IPS-18a (cell line): ENCODE results near the gene ST6GALNAC2.

Experiments
- H3K27ac ChIP-seq: one replicate; pipeline ENCODE4 v1.5.1; 2013; ENCODE audit warnings: low read length
- H3K27me3 ChIP-seq: one replicate; pipeline ENCODE4 v1.6.1; 2013; ENCODE audit warnings: mild to moderate bottlenecking, low read length; ENCODE audit not compliant: control insufficient read depth, insufficient read depth
- H3K36me3 ChIP-seq: one replicate; pipeline ENCODE4 v1.6.1; 2013; ENCODE audit warnings: low read depth, low read length; ENCODE audit not compliant: control insufficient read depth
- H3K4me1 ChIP-seq: one replicate; pipeline ENCODE4 v1.6.1; 2013; ENCODE audit warnings: low read depth, low read length; ENCODE audit not compliant: control insufficient read depth
- H3K4me3 ChIP-seq: one replicate; pipeline ENCODE4 v1.5.1; 2013; ENCODE audit warnings: low read length
- H3K9ac ChIP-seq: one replicate; pipeline ENCODE4 v1.6.1; 2013; ENCODE audit warnings: mild to moderate bottlenecking, low read length, moderate library complexity
- H3K9me3 ChIP-seq: one replicate; pipeline ENCODE4 v1.6.1; 2013; ENCODE audit warnings: low read depth, low read length; ENCODE audit not compliant: control insufficient read depth

ST6GALNAC2 gene

DNA sequence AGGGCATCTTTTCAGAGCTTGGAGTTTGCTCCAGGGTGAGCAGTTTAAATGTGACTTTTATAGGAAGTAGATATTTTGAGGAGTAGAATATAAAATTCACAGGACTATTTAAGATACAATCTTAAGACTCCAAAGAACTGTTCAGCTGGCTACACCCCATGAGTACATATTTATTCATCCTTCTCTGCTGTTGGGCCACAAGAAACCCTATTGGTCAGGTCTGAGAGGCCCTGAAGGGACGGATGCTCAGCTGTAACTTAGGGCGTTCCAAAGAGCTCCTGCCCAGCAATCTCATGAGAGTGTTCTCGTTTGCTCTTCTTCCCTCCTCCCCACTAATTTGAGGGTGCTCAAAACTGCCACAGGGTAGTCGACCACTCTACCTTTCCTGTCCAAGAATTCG is 7.3 kb downstream of the ST6GALNAC2 start:
- no peak overlapping the region for H3K27ac ChIP-seq

DNA sequence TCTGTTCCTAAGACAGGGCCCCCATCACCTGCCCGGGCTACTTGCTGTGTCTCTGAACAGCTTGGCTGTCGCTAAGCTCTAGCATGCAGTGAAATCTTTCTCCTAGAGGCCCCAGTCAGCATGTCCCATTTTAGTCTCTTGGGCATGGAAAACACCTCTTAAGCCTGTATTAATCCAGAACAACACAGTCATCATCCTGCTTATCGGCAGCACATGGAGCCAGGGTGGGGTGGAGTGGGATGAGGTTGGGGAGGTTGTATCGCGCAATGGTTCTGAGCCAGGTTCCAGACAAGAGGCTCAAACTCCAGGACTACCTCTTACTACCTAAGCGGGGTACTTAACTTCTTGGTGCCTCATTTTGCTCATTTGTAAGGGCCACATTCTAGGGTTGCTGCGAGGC is 7.8 kb downstream of the ST6GALNAC2 start:
- Histone ChIP-seq H3K9ac (no peak overlapping the region), H3K36me3 (no peaks in the 10 kb centered on the region)

More for the DNA sequence above, 7.3 kb downstream of the ST6GALNAC2 start:
- Histone ChIP-seq H3K4me3 (no peak overlapping the region), H3K4me1 (peaks cover 9% of the 10 kb centered on the region), H3K9ac (no peak overlapping the region), H3K36me3 (no peaks in the 10 kb centered on the region), H3K9me3 (no peaks in the 10 kb centered on the region), H3K27me3 (peaks cover 41% of the 10 kb centered on the region)

DNA sequence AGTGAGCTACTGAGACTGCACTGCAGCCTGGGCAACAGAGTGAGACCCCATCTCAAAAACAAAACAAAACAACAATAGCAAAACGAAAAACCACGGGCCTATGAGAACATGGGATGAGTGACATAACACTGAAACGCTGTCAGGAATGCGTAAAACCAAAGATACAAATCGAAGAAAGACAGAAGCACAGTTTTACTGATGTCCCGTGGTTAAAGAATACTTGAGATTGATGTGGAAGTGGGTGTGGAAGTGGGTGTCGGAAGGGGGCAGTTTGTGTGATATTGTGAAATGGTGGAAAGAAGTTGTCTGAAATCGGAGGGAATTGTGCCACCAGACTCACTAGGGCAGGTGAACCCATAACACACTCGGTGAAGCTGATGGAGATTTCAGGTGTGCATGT is 9.5 kb downstream of the ST6GALNAC2 start:
- H3K27ac ChIP-seq = no peak overlapping the region

More for the DNA sequence above, 7.8 kb downstream of the ST6GALNAC2 start:
- Histone ChIP-seq H3K4me3 (no peak overlapping the region), H3K4me1 (peaks cover 9% of the 10 kb centered on the region), H3K27ac (no peak overlapping the region), H3K9me3 (no peaks in the 10 kb centered on the region), H3K27me3 (peaks cover 36% of the 10 kb centered on the region)

GRCh38 chr17:76575570-76575969 is 10.1 kb downstream of the ST6GALNAC2 start:
- no peaks in the 10 kb centered on the region for H3K9me3 ChIP-seq
- H3K4me1 ChIP-seq = no peaks in the 10 kb centered on the region
- H3K36me3 ChIP-seq = no peaks in the 10 kb centered on the region
- H3K9ac ChIP-seq = no peak overlapping the region
- H3K4me3 ChIP-seq = no peak overlapping the region
- no peak overlapping the region for H3K27ac ChIP-seq
- H3K27me3 ChIP-seq = peaks cover 18% of the 10 kb centered on the region

More for the DNA sequence above, 9.5 kb downstream of the ST6GALNAC2 start:
- Histone ChIP-seq H3K27me3 (peaks cover 24% of the 10 kb centered on the region), H3K4me3 (no peak overlapping the region), H3K9me3 (no peaks in the 10 kb centered on the region), H3K9ac (no peak overlapping the region), H3K4me1 (peaks cover 5% of the 10 kb centered on the region), H3K36me3 (no peaks in the 10 kb centered on the region)

GRCh38 chr17:76574166-76574565 is 11.5 kb downstream of the ST6GALNAC2 start:
- Histone ChIP-seq H3K9me3 (no peaks in the 10 kb centered on the region), H3K27ac (no peak overlapping the region), H3K4me1 (peaks cover 6% of the 10 kb centered on the region), H3K4me3 (no peak overlapping the region), H3K9ac (no peak overlapping the region), H3K36me3 (no peaks in the 10 kb centered on the region), H3K27me3 (peaks cover 9% of the 10 kb centered on the region)

GRCh38 chr17:76573096-76573495 is 12.6 kb downstream of the ST6GALNAC2 start:
- Histone ChIP-seq H3K36me3 (no peaks in the 10 kb centered on the region), H3K27ac (no peak overlapping the region), H3K4me3 (no peak overlapping the region), H3K4me1 (peaks cover 10% of the 10 kb centered on the region), H3K9me3 (no peaks in the 10 kb centered on the region), H3K27me3 (peaks cover 3% of the 10 kb centered on the region), H3K9ac (no peak overlapping the region)

DNA sequence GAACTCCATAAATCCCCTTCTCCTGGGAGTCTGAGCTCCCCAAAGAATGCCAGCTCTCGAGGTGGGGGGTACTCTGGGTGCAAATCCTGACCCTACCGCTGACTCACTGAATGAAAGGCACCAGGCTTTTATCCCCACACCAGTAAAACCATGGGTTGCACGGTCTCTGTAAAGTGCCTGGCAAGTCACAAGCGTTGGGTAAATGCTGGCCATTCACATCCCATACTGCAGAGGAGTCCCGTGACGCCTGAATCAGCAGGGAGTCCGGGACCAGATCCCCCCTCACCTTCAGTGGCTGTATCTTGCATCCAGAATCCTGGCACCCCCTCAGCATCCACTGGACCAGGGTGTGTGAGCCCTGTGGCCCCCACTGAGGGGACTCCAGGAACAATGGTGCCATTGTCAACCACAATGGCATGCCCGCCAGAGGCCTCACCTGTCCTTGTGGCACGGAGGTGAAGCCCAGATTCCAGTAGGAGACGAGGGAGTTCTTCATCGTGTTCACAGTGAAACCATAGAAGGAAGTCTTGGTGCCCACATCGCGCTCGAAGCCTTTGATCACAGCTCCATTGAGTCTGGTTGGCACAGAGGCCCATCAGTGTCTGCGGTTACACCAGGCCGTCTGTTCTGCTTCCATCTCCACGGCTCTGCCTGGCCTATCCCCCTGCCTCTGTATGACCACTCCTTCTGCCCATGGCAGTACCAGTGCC is 13.3 kb downstream of the ST6GALNAC2 start:
- no peak overlapping the region for H3K9ac ChIP-seq
- H3K27me3 ChIP-seq = no peaks in the 10 kb centered on the region
- H3K4me1 ChIP-seq = peaks cover 10% of the 10 kb centered on the region
- H3K9me3 ChIP-seq = no peaks in the 10 kb centered on the region
- no peaks in the 10 kb centered on the region for H3K36me3 ChIP-seq
- H3K4me3 ChIP-seq = no peak overlapping the region
- H3K27ac ChIP-seq = no peak overlapping the region

DNA sequence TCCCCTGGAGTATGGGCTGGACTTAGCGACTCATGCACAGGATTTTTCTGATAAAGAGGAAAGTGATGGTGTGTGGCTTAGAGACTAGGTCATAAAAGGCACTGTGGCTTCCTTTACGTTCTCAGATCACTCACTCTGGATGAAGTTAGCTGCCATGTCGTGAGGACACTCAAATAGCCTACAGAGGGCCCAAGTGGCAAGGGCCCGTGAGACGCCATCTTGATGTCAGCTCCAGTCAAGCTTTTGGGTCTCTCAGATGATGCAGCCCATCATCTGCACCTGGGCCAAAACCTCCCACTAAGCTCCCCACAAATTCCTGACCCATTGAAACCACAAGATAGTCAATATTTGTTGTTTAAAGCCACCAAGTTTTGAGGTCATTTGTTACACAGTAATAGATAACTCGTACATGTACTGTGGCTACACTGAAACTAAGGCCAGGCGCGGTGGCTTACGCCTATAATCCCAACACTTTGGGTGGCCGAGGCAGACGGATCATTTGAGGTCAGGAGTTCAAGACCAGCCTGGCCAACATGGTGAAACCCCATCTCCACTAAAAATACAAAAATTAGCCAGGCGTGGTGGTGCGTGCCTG is 14.7 kb downstream of the ST6GALNAC2 start:
- H3K4me1 ChIP-seq = peaks cover 10% of the 10 kb centered on the region
- H3K36me3 ChIP-seq = peaks cover 6% of the 10 kb centered on the region
- no peak overlapping the region for H3K27ac ChIP-seq
- H3K4me3 ChIP-seq = no peak overlapping the region
- H3K9me3 ChIP-seq = no peaks in the 10 kb centered on the region
- no peak overlapping the region for H3K9ac ChIP-seq
- no peaks in the 10 kb centered on the region for H3K27me3 ChIP-seq

DNA sequence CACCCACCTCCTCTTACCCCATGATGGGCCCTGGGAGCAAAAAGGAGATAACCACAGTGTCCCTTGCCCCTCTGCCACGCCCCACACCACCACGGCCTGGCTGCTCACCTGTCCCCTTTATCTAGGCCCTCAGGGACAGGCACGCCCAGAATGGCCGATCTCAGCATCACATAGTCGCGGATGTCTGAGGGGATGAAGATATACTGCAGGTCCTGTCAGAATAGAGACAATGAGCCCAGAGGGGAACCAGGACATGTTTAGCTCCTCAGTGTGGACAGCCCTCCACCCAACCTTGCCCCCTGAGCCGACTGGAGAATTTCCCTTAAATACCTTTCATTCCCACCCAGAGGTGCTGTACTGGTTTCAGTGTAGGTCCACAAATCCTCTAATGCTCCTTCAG is 15.2 kb downstream of the ST6GALNAC2 start:
- no peak overlapping the region for H3K9ac ChIP-seq
- H3K9me3 ChIP-seq = no peaks in the 10 kb centered on the region
- no peak overlapping the region for H3K4me3 ChIP-seq
- peaks cover 10% of the 10 kb centered on the region for H3K4me1 ChIP-seq
- no peak overlapping the region for H3K27ac ChIP-seq
- peaks cover 12% of the 10 kb centered on the region for H3K36me3 ChIP-seq
- no peaks in the 10 kb centered on the region for H3K27me3 ChIP-seq

- H3K27me3 ChIP-seq = no peaks in the 10 kb centered on the region
- H3K4me3 ChIP-seq = no peak overlapping the region
- H3K27ac ChIP-seq = no peak overlapping the region
- H3K36me3 ChIP-seq = peaks cover 19% of the 10 kb centered on the region
- peaks cover 10% of the 10 kb centered on the region for H3K4me1 ChIP-seq
- H3K9me3 ChIP-seq = no peaks in the 10 kb centered on the region
- H3K9ac ChIP-seq = no peak overlapping the region
Measured at GRCh38 chr17:76569607-76570279, 15.9 kb downstream of the ST6GALNAC2 start.

- Histone ChIP-seq H3K9me3 (no peaks in the 10 kb centered on the region), H3K9ac (no peak overlapping the region), H3K4me3 (no peak overlapping the region), H3K36me3 (peaks cover 22% of the 10 kb centered on the region), H3K4me1 (peaks cover 10% of the 10 kb centered on the region), H3K27ac (no peak overlapping the region), H3K27me3 (no peaks in the 10 kb centered on the region)
Measured at GRCh38 chr17:76568811-76569221, 16.8 kb downstream of the ST6GALNAC2 start.
